K562 (cell line): ENCODE measurements around the gene DCUN1D2. TPM values are rescaled to one million over a fixed set of nuclear protein-coding genes. Genes with fewer than 3 reads are reported as not detected.

Source experiments
- ATAC-seq: fragments of 200-7000 bp; cut with Tn5 transposase; 3 replicates; pipeline ENCODE4 v1.9.1; 2020; ENCODE audit warnings: moderate library complexity
- BruUV-seq: library from RNA; stranded (reverse); fragments of 400-500 nt; replicated peaks from 2 replicates; lab custom pipeline; 2021; lab: Mats Ljungman, UMichigan
- CTCF ChIA-PET: fragments of 300-600 bp; formaldehyde crosslinking; extraction: SDS; loops from one replicate; lab custom pipeline; 2021; ENCODE audit warnings: low intra/inter-chr PET ratio; lab: Yijun Ruan, JAX
- POLR2A ChIA-PET: fragments of 300-600, 350-650 bp; sonication (Branson Sonifier 250); formaldehyde crosslinking; extraction: SDS; loops from one replicate; lab custom pipeline; 2021; ENCODE audit warnings: antibody characterized with exemption, inconsistent platforms; lab: Yijun Ruan, JAX
- DNase-seq, 4 experiments: peaks; one replicate each; pipeline versions ENCODE4 v3.0.0 to v3.0.0-alpha.2; 2011 to 2018; ENCODE audit warnings: low spot score in 3 of 4, mixed read lengths in 3 of 4; ENCODE audit errors: extremely low read depth in 1 of 4
- FAIRE-seq: peaks from 2 replicates; lab custom pipeline; 2011; peaks lifted over from hg19 to GRCh38; lab: Jason Lieb, UNC
- H2AFZ ChIP-seq: 2 replicates; pipeline ENCODE4 v1.6.0; 2011; ENCODE audit warnings: low read depth, low read length, control low read depth, inconsistent platforms
- H3K27ac ChIP-seq: fragments of 200-600 bp; 3 replicates; pipeline ENCODE4 v1.8.0; 2011; ENCODE audit warnings: low read depth, mild to moderate bottlenecking, control low read depth, inconsistent platforms, low read length, moderate library complexity, mixed read lengths; ENCODE audit errors: extremely low read depth
- H3K27me3 ChIP-seq, 2 experiments: fragments of 300-600 bp in 1 of 2; 2 replicates in 1 of 2; 3 replicates in 1 of 2; pipeline versions ENCODE4 v1.6.0 to v1.8.0; 2011; ENCODE audit warnings: inconsistent platforms in 2 of 2, low read length in 2 of 2, mild to moderate bottlenecking in 1 of 2, mixed read lengths in 1 of 2, moderate library complexity in 1 of 2; ENCODE audit not compliant: control insufficient read depth in 2 of 2, insufficient read depth in 2 of 2
- H3K36me3 ChIP-seq: fragments of 300-600 bp; 3 replicates; pipeline ENCODE4 v1.8.0; 2011; ENCODE audit warnings: mild to moderate bottlenecking, low read length, inconsistent platforms; ENCODE audit not compliant: control insufficient read depth, insufficient read depth
- H3K4me1 ChIP-seq, 2 experiments: fragments of 200-600 bp in 1 of 2; replicated peaks in 1 of 2; 2 replicates in 1 of 2; 3 replicates in 1 of 2; pipeline versions ENCODE4 v1.5.1 to v1.8.0; 2011; ENCODE audit warnings: inconsistent platforms in 2 of 2, low read length in 2 of 2, mild to moderate bottlenecking in 1 of 2, mixed read lengths in 1 of 2, moderate library complexity in 1 of 2; ENCODE audit not compliant: control insufficient read depth in 2 of 2, insufficient read depth in 2 of 2
- H3K4me2 ChIP-seq: 2 replicates; pipeline ENCODE4 v1.6.1; 2011; ENCODE audit warnings: low read length, control low read depth, inconsistent platforms, mixed read lengths; ENCODE audit not compliant: insufficient read depth
- H3K4me3 ChIP-seq: fragments of 200-600 bp; sonication (generic), shearing (Covaris generic); 2 replicates; pipeline ENCODE4 v1.5.1; 2016; ENCODE audit warnings: control low read depth, inconsistent platforms
- H3K79me2 ChIP-seq: fragments of 200-600 bp; 3 replicates; pipeline ENCODE4 v1.8.0; 2011; ENCODE audit warnings: low read length, inconsistent platforms; ENCODE audit not compliant: control insufficient read depth, insufficient read depth
- H3K9ac ChIP-seq, 2 experiments: 2 replicates each; pipeline versions ENCODE4 v1.6.0 to v1.6.1; 2011; ENCODE audit warnings: low read depth in 2 of 2, low read length in 2 of 2, control low read depth in 1 of 2, inconsistent platforms in 1 of 2, mild to moderate bottlenecking in 1 of 2, mixed read lengths in 1 of 2; ENCODE audit not compliant: insufficient read depth in 1 of 2
- H3K9me1 ChIP-seq: one replicate; pipeline ENCODE4 v1.6.0; 2011; ENCODE audit warnings: inconsistent platforms, mild to moderate bottlenecking, low read length, moderate library complexity; ENCODE audit not compliant: control insufficient read depth, insufficient read depth
- H3K9me3 ChIP-seq: replicated peaks from 2 replicates; pipeline ENCODE4 v1.5.1; 2011; ENCODE audit warnings: low read depth, low read length, inconsistent platforms; ENCODE audit not compliant: control insufficient read depth, insufficient read depth
- H4K20me1 ChIP-seq: replicated peaks from 2 replicates; pipeline ENCODE4 v1.6.1; 2011; ENCODE audit warnings: low read length, inconsistent platforms, mixed read lengths; ENCODE audit not compliant: control insufficient read depth, insufficient read depth
- C11orf30 ChIP-seq: fragments of 450-650 bp; IDR thresholded peaks from 2 replicates; pipeline ENCODE4 v1.6.1; 2016; ENCODE audit warnings: low read depth, mild to moderate bottlenecking
- CAMTA2 ChIP-seq: fragments of 250-450 bp; sonication (Bioruptor Pico); conservative IDR thresholded peaks from 2 replicates; pipeline ENCODE4 v1.5.1; 2022
- DNMT1 ChIP-seq: fragments of 450-650 bp; IDR thresholded peaks from 2 replicates; pipeline ENCODE4 v1.6.1; 2016; ENCODE audit warnings: antibody characterized with exemption, mild to moderate bottlenecking
- GTF3C2 ChIP-seq: IDR thresholded peaks from 3 replicates; pipeline ENCODE4 v1.6.1; 2011; ENCODE audit warnings: borderline replicate concordance, mild to moderate bottlenecking, moderate library complexity; ENCODE audit not compliant: insufficient read length; ENCODE audit errors: extremely low read depth
- LEF1 ChIP-seq: fragments of 450-650 bp; IDR thresholded peaks from 2 replicates; pipeline ENCODE4 v1.6.1; 2016; ENCODE audit warnings: mild to moderate bottlenecking
- MED1 ChIP-seq: sonication (generic); formaldehyde crosslinking; IDR thresholded peaks from 2 replicates; pipeline ENCODE4 v1.8.1; 2023; ENCODE audit warnings: missing genetic modification reagents, borderline replicate concordance
- MEIS2 ChIP-seq: fragments of 450-650 bp; IDR thresholded peaks from 2 replicates; pipeline ENCODE4 v1.6.1; 2014; ENCODE audit warnings: mild to moderate bottlenecking; ENCODE audit not compliant: partially characterized antibody
- NCOA1 ChIP-seq: fragments of 450-650 bp; IDR thresholded peaks from 2 replicates; pipeline ENCODE4 v1.6.1; 2016; ENCODE audit warnings: low read depth
- TFAP4 ChIP-seq: sonication (generic); formaldehyde crosslinking; IDR thresholded peaks from 2 replicates; pipeline ENCODE4 v1.8.0; 2022; ENCODE audit warnings: missing genetic modification reagents, mild to moderate bottlenecking, moderate library complexity, borderline replicate concordance
- TGIF2 ChIP-seq: sonication (generic); formaldehyde crosslinking; IDR thresholded peaks from 2 replicates; pipeline ENCODE4 v1.8.1; 2022; ENCODE audit warnings: mild to moderate bottlenecking, missing genetic modification reagents, moderate library complexity
- ZFPM2 ChIP-seq: fragments of 250-450 bp; sonication (Bioruptor Pico); IDR thresholded peaks from 2 replicates; pipeline ENCODE4 v1.5.1; 2022; ENCODE audit warnings: mild to moderate bottlenecking
- ZNF717 ChIP-seq: fragments of 250-450 bp; sonication (Bioruptor Pico); IDR thresholded peaks from 2 replicates; pipeline ENCODE4 v1.5.0; 2021
- ZNF75A ChIP-seq: fragments of 450-650 bp; formaldehyde crosslinking; IDR thresholded peaks from 2 replicates; pipeline ENCODE4 v1.4.0; 2020; ENCODE audit warnings: mild to moderate bottlenecking
- ZZZ3 ChIP-seq: fragments of 450-650 bp; IDR thresholded peaks from 2 replicates; pipeline ENCODE4 v1.6.1; 2016; ENCODE audit warnings: antibody characterized with exemption, mild to moderate bottlenecking, moderate library complexity
- WGBS: fragments of 100-300 bp; shearing (Covaris generic); methylation state at CpG from one replicate; pipeline ENCODE4 v1.1.6; 2016; ENCODE audit warnings: low coverage, mixed read lengths; ENCODE audit not compliant: insufficient coverage; ENCODE audit errors: missing lambda C conversion rate; 5-methylcytosine and 5-hydroxymethylcytosine counted together
- in situ Hi-C: fragments of 300-500 bp; cut with MboI; formaldehyde crosslinking; loops from 4 replicates; pipeline ENCODE4 v1.15.0; 2018; ENCODE audit warnings: inconsistent platforms, mixed read lengths
- intact Hi-C: fragments of 100-400 bp; cut with micrococcal nuclease; formaldehyde crosslinking; loops from 2 replicates; pipeline ENCODE4 v1.14.2; 2022
- polyA plus RNA-seq, 8 experiments: library from polyadenylated mRNA; depleted of rRNA in 4 of 8; stranded (reverse) in 5 of 8; unstranded in 3 of 8; fragments of >200 nt; fragmentation: Nextera tagmentation in 2 of 8; fragmentation: Illumina TruSeq in 1 of 8; extraction: Ambion mirVana in 2 of 8; extraction: Trizol in 1 of 8; gene quantifications; 2 replicates each; pipeline versions ENCODE4 v1.2.1 to v1.2.3, GENCODE V29; 2011 to 2014; ENCODE audit warnings: inconsistent platforms in 1 of 8, missing spikeins in 1 of 8
- total RNA-seq, 7 experiments: library from RNA; depleted of rRNA in 6 of 7; stranded (reverse); fragments of >200 nt in 6 of 7; fragmentation: Illumina TruSeq in 2 of 7; extraction: Trizol in 2 of 7; gene quantifications; 2 replicates each; pipeline versions ENCODE4 v1.2.1 to v1.2.3, GENCODE V29; 2011 to 2021; ENCODE audit warnings: low replicate concordance in 1 of 7

Gene DCUN1D2
- total and polyA plus RNA-seq, 9 of the 15 experiments (the other 6 are each of a cell fraction or from before 2014, with no cell fraction given) = 2.1 to 16.8 (median 11.1) TPM

- TF ChIP-seq GTF3C2 (no peak), DNMT1 (no peak), C11orf30 (no peak), LEF1 (no peak)
Observed at GRCh38 chr13:113465300-113465699, 25.2 kb downstream of the DCUN1D2 start (continued).

- ChIA-PET POLR2A (interaction anchor here (1.0 kb wide), 1 partner anchor 13 kb away, joined by 4 read pairs; no protein-coding TSS in a partner anchor), CTCF (no interaction called here)
- intact Hi-C loops (no loop called here), in situ Hi-C loops (no loop called here)
- H3K9me3 ChIP-seq = no peaks in the 10 kb centered on the region
- H3K4me2 ChIP-seq = no peak overlapping the region
- FAIRE-seq = no peak
- no peak overlapping the region for H3K4me3 ChIP-seq
- DNase-seq = no peak
- no peaks in the 10 kb centered on the region for H3K9me1 ChIP-seq
- no peaks in the 10 kb centered on the region for H3K27me3 ChIP-seq
- no TSS peak for BruUV-seq
- no peak overlapping the region for H3K27ac ChIP-seq
- H3K4me1 ChIP-seq = no peaks in the 10 kb centered on the region
- WGBS = 95% methylated on average over 12 of the region's 16 CpGs
- H3K36me3 ChIP-seq = peaks cover 50% of the 10 kb centered on the region; the same call in 2 of the 3 replicates
- H3K79me2 ChIP-seq = no peaks in the 10 kb centered on the region; the same call in 2 of the 3 replicates
- no peak overlapping the region for H3K9ac ChIP-seq
- H2AFZ ChIP-seq = no peak overlapping the region
- H4K20me1 ChIP-seq = no peaks in the 10 kb centered on the region
- no peak for ATAC-seq
- TF ChIP-seq ZFPM2 (CRISPR knock-in tag) (no peak), ZZZ3 (no peak), NCOA1 (no peak), CAMTA2 (CRISPR knock-in tag) (no peak), TGIF2 (CRISPR knock-in tag) (no peak), GTF3C2 (no peak), MED1 (CRISPR knock-in tag) (no peak), ZNF717 (CRISPR knock-in tag) (no peak), TFAP4 (CRISPR knock-in tag) (no peak), ZNF75A (no peak), MEIS2 (no peak)
Observed at GRCh38 chr13:113464476-113464875, 26.0 kb downstream of the DCUN1D2 start.
